Measurements from ENCODE around the gene COL27A1. TPM values are rescaled to one million over a fixed set of nuclear protein-coding genes. Genes with fewer than 3 reads are reported as not detected.

Gene COL27A1
- total and polyA plus RNA-seq, 9 of the 15 experiments (the other 6 are each of a cell fraction or from before 2014, with no cell fraction given), result 0.07 TPM; not detected in 8

DNA sequence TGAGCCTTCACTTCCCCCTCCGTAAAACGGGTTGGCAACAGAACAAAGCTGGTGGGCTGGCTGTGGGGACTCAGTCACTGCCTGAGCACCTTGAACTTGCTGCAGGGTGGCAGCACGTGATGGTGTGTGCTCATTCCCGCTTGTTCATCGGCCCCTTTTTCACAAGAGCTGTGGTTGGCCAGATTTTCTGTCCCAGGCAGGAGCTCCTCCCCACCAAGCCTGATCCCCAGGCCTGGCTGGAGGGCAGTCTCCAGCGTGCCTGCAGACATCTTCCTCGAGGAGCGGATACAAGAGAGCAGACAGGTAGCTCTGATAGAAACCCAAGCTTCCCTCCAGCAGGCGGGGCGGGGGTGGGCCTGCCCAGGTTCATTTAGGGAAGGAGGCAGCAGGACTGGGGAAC is 105.7 kb downstream of the COL27A1 start:
- CTCF ChIA-PET (ENCODE audit: low intra/inter-chr PET ratio), result no interaction called here
- FAIRE-seq (no peak), DNase-seq (ENCODE audit: extremely low read depth in 1 of 4, low spot score in 3 of 4) (no peak), ATAC-seq (peak; percentile 19; the same call in 1 of the 3 replicates)
- no peak overlapping the region for H3K4me3 ChIP-seq
- no peak for TF ChIP-seq ZNF143 (CRISPR knock-in tag; IDR thresholded peaks at IDR 0.05)
- TF ChIP-seq, protein P1, sequence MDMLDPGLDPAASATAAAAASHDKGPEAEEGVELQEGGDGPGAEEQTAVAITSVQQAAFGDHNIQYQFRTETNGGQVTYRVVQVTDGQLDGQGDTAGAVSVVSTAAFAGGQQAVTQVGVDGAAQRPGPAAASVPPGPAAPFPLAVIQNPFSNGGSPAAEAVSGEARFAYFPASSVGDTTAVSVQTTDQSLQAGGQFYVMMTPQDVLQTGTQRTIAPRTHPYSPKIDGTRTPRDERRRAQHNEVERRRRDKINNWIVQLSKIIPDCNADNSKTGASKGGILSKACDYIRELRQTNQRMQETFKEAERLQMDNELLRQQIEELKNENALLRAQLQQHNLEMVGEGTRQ (CRISPR knock-in tag; IDR thresholded peaks at IDR 0.05), result peak; percentile 20; the same call in 1 of the 2 replicates
- peaks cover 3 to 76% of the 10 kb centered on the region in 2 experiments; a peak in 3 of 5 replicates for H3K27me3 ChIP-seq (ENCODE audit: control insufficient read depth in 2 of 2, insufficient read depth in 2 of 2, low read length in 2 of 2)
- POLR2A ChIA-PET, result interaction anchor here (0.6 to 1.0 kb wide), 3 partner anchors 47 to 404 kb away, joined by 3 read pairs; no protein-coding TSS in a partner anchor
- BruUV-seq (replicated peaks), result no TSS peak
- peaks cover 13% of the 10 kb centered on the region for H4K20me1 ChIP-seq (replicated peaks; ENCODE audit: control insufficient read depth, insufficient read depth, low read length)
- H3K79me2 ChIP-seq (ENCODE audit: control insufficient read depth, insufficient read depth, low read length), result no peaks in the 10 kb centered on the region
- H3K9me3 ChIP-seq (replicated peaks; ENCODE audit: control insufficient read depth, insufficient read depth, low read depth, low read length), result no peaks in the 10 kb centered on the region
- H2AFZ ChIP-seq (ENCODE audit: low read depth, low read length), result no peak overlapping the region
- in situ Hi-C loops (cut with MboI) (no loop called here), intact Hi-C loops (cut with micrococcal nuclease) (loop anchor here (5.0 kb wide), 1 partner anchor 104 kb away; the partner anchor contains the start of gene COL27A1)
- H3K4me2 ChIP-seq (ENCODE audit: insufficient read depth, low read length), result no peak overlapping the region
- no peaks in the 10 kb centered on the region for H3K9me1 ChIP-seq (ENCODE audit: control insufficient read depth, insufficient read depth, low read length)
- 2% methylated on average over 10 of the region's 10 CpGs for WGBS (ENCODE audit: insufficient coverage, low coverage, missing lambda C conversion rate)
- no peak overlapping the region for H3K27ac ChIP-seq (ENCODE audit: extremely low read depth, low read depth, low read length)
- no peaks in the 10 kb centered on the region for H3K36me3 ChIP-seq (ENCODE audit: control insufficient read depth, insufficient read depth, low read length)
- no peaks in the 10 kb centered on the region for H3K4me1 ChIP-seq (replicated peaks in 1 of 2; ENCODE audit: control insufficient read depth in 2 of 2, insufficient read depth in 2 of 2, low read length in 2 of 2)
- H3K9ac ChIP-seq (ENCODE audit: insufficient read depth in 1 of 2, low read depth in 2 of 2, low read length in 2 of 2), result no peak overlapping the region; a peak in 1 of 4 replicates

DNA sequence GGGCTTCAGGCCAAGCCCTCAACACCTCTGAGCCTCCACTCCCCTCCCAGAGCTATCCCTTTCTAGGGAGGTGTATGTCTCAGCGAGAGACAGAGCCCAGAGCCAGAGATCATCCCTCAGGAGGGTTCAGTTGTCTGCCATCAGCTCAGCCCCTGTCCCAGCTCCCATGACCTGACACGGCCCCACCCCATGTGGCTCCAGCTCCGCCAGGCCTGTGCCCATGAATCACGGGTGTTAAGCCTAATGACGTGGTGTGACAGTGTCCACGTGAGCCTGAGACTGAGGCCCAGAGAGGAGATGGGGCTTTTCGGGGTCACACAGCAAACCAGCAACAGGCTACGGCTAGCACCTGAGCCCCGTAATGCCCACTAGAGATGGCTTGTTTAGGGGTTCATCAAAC is 106.7 kb downstream of the COL27A1 start:
- no TSS peak for BruUV-seq (replicated peaks)
- Histone ChIP-seq H3K4me1 (replicated peaks in 1 of 2; ENCODE audit: control insufficient read depth in 2 of 2, insufficient read depth in 2 of 2, low read length in 2 of 2) (no peaks in the 10 kb centered on the region), H3K4me2 (ENCODE audit: insufficient read depth, low read length) (no peak overlapping the region), H3K27ac (ENCODE audit: extremely low read depth, low read depth, low read length) (no peak overlapping the region), H2AFZ (ENCODE audit: low read depth, low read length) (no peak overlapping the region), H3K9ac (ENCODE audit: insufficient read depth in 1 of 2, low read depth in 2 of 2, low read length in 2 of 2) (no peak overlapping the region), H3K27me3 (ENCODE audit: control insufficient read depth in 2 of 2, insufficient read depth in 2 of 2, low read length in 2 of 2) (peaks cover 0 to 76% of the 10 kb centered on the region in 2 experiments; a peak in 3 of 5 replicates), H4K20me1 (replicated peaks; ENCODE audit: control insufficient read depth, insufficient read depth, low read length) (peaks cover 13% of the 10 kb centered on the region), H3K79me2 (ENCODE audit: control insufficient read depth, insufficient read depth, low read length) (no peaks in the 10 kb centered on the region), H3K36me3 (ENCODE audit: control insufficient read depth, insufficient read depth, low read length) (no peaks in the 10 kb centered on the region), H3K4me3 (no peak overlapping the region), H3K9me1 (ENCODE audit: control insufficient read depth, insufficient read depth, low read length) (no peaks in the 10 kb centered on the region), H3K9me3 (replicated peaks; ENCODE audit: control insufficient read depth, insufficient read depth, low read depth, low read length) (no peaks in the 10 kb centered on the region)
- no peak for DNase-seq (ENCODE audit: extremely low read depth in 1 of 4, low spot score in 3 of 4)
- intact Hi-C loops (cut with micrococcal nuclease) (loop anchor here (5.0 kb wide), 1 partner anchor 105 kb away; the partner anchor contains the start of gene COL27A1), in situ Hi-C loops (cut with MboI) (no loop called here)
- 2% methylated on average over 7 of the region's 9 CpGs for WGBS (ENCODE audit: insufficient coverage, low coverage, missing lambda C conversion rate)
- ChIA-PET CTCF (ENCODE audit: low intra/inter-chr PET ratio) (no interaction called here), POLR2A (interaction anchor here (0.8 kb wide), 2 partner anchors 8 to 26 kb away, joined by 3 read pairs; no protein-coding TSS in a partner anchor)
- TF ChIP-seq, protein P2, sequence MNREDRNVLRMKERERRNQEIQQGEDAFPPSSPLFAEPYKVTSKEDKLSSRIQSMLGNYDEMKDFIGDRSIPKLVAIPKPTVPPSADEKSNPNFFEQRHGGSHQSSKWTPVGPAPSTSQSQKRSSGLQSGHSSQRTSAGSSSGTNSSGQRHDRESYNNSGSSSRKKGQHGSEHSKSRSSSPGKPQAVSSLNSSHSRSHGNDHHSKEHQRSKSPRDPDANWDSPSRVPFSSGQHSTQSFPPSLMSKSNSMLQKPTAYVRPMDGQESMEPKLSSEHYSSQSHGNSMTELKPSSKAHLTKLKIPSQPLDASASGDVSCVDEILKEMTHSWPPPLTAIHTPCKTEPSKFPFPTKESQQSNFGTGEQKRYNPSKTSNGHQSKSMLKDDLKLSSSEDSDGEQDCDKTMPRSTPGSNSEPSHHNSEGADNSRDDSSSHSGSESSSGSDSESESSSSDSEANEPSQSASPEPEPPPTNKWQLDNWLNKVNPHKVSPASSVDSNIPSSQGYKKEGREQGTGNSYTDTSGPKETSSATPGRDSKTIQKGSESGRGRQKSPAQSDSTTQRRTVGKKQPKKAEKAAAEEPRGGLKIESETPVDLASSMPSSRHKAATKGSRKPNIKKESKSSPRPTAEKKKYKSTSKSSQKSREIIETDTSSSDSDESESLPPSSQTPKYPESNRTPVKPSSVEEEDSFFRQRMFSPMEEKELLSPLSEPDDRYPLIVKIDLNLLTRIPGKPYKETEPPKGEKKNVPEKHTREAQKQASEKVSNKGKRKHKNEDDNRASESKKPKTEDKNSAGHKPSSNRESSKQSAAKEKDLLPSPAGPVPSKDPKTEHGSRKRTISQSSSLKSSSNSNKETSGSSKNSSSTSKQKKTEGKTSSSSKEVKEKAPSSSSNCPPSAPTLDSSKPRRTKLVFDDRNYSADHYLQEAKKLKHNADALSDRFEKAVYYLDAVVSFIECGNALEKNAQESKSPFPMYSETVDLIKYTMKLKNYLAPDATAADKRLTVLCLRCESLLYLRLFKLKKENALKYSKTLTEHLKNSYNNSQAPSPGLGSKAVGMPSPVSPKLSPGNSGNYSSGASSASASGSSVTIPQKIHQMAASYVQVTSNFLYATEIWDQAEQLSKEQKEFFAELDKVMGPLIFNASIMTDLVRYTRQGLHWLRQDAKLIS (CRISPR knock-in tag; IDR thresholded peaks at IDR 0.05), result no peak
- TF ChIP-seq MCM3 (IDR thresholded peaks at IDR 0.05), result no peak
- TF ChIP-seq, protein P3, sequence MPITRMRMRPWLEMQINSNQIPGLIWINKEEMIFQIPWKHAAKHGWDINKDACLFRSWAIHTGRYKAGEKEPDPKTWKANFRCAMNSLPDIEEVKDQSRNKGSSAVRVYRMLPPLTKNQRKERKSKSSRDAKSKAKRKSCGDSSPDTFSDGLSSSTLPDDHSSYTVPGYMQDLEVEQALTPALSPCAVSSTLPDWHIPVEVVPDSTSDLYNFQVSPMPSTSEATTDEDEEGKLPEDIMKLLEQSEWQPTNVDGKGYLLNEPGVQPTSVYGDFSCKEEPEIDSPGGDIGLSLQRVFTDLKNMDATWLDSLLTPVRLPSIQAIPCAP (CRISPR knock-in tag; IDR thresholded peaks at IDR 0.05; ENCODE audit: borderline replicate concordance), result no peak
- ATAC-seq, result no peak; the same call in 2 of the 3 replicates
- FAIRE-seq, result no peak

Data from K562 (cell line).